ENCODE results near the gene MANF.

MANF gene

DNA sequence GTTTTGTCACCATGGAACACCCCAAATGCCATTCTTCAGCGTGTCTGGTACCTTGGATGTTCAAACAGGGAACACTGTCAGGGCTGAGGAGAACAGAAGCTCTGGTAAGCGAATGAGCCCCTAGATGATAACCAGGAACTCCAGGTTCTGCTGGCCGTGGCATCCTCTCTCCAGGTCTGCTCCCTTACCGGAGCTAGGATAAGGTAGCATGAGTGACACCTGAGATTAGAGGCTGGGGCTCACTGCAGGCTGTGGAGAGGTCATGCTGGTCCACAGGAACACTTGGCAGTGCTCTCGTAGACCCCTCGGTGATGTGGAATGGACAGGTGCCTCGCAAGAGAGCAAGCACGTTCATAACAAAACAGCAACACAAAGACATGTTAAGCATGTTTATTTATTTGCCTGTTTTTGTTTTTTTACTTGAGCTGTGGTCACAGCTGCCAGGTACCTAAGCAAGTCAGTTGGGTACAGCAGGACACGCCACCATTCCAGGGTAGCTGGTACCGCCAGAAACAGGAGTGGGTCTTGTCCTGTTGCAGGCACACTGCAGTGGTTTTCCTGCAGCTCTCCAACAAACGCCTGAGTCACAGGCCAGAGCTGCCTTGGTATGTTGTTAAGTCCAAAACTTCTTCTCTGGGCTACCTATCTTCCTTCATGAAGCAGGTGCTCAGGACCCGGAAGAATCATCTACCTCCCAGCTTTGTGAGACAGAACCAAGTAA lies 10.6 kb downstream of the MANF start:
- Histone ChIP-seq H2AFZ (ENCODE audit: low read depth) (no peak overlapping the region), H3K4me3 (IDR thresholded peaks at IDR 0.05; ENCODE audit: insufficient read depth, low read depth, low read length) (no peak overlapping the region), H3K27ac (no peak overlapping the region), H3K79me2 (ENCODE audit: insufficient read depth, low read depth) (peaks cover 36% of the 10 kb centered on the region), H4K20me1 (ENCODE audit: insufficient read depth) (no peaks in the 10 kb centered on the region), H3K27me3 (ENCODE audit: insufficient read depth, low read depth) (no peaks in the 10 kb centered on the region), H3K4me2 (no peak overlapping the region), H3K36me3 (ENCODE audit: insufficient read depth) (no peaks in the 10 kb centered on the region), H3K4me1 (ENCODE audit: low read depth, poor library complexity, severe bottlenecking) (peaks cover 19% of the 10 kb centered on the region), H3K9ac (no peak overlapping the region)
- TF ChIP-seq CTCF (conservative IDR thresholded peaks at IDR 0.05; ENCODE audit: low read depth, low read length): no peak

DNA sequence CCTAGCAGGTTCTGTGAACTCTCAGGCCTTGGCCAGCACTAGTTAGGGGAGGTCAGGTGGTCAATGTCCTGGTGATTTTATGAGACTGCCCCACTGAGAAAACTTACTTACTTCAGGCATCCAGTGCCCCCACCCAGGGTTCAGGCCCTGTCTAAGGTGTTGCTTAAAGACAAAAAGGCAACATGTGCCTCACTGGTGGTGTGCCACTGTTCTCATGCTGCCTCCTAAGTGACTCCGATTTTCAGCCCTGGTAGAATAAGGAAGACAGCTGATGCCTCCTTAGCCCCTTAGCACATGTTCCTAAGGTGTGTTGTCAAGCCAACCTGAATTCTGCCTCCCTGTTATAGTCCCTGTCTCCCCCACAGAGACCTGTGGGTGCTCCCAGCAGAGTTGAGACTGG lies 11.3 kb downstream of the MANF start:
- Histone ChIP-seq H3K36me3 (ENCODE audit: insufficient read depth) (no peaks in the 10 kb centered on the region), H3K9ac (no peak overlapping the region)

DNA sequence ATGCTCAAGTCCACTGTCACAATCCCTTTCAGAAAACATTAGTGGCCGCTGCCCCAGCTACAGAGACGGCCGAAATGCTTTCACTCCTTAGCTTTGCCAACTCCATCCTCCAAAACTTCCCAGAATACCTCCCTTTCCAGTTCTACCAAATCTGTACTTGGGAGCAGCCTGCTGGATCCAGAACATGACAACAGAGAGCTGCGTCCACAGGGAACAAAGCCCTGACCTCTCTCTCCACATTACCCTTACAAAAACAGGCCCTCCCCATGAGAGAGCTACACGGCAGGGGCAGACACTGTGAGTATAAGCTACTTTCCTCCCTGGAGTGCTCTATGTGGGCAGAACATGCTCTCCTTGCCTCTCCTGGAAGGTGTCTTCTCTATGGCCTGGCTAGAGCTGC lies 12.3 kb downstream of the MANF start:
- Histone ChIP-seq H3K27ac (no peak overlapping the region), H3K36me3 (ENCODE audit: insufficient read depth) (no peaks in the 10 kb centered on the region), H3K4me3 (IDR thresholded peaks at IDR 0.05; ENCODE audit: insufficient read depth, low read depth, low read length) (no peak overlapping the region), H4K20me1 (ENCODE audit: insufficient read depth) (no peaks in the 10 kb centered on the region), H3K4me2 (no peak overlapping the region), H3K9ac (no peak overlapping the region), H3K79me2 (ENCODE audit: insufficient read depth, low read depth) (peaks cover 28% of the 10 kb centered on the region), H2AFZ (ENCODE audit: low read depth) (no peak overlapping the region), H3K27me3 (ENCODE audit: insufficient read depth, low read depth) (no peaks in the 10 kb centered on the region), H3K4me1 (ENCODE audit: low read depth, poor library complexity, severe bottlenecking) (peaks cover 19% of the 10 kb centered on the region)
- no peak for TF ChIP-seq CTCF (conservative IDR thresholded peaks at IDR 0.05; ENCODE audit: low read depth, low read length)

More for the DNA sequence above, 11.3 kb downstream of the MANF start:
- no peaks in the 10 kb centered on the region for H4K20me1 ChIP-seq (ENCODE audit: insufficient read depth)
- peaks cover 19% of the 10 kb centered on the region for H3K4me1 ChIP-seq (ENCODE audit: low read depth, poor library complexity, severe bottlenecking)
- no peak overlapping the region for H3K4me3 ChIP-seq (IDR thresholded peaks at IDR 0.05; ENCODE audit: insufficient read depth, low read depth, low read length)
- H2AFZ ChIP-seq (ENCODE audit: low read depth): no peak overlapping the region
- no peak overlapping the region for H3K4me2 ChIP-seq
- no peak overlapping the region for H3K27ac ChIP-seq
- H3K27me3 ChIP-seq (ENCODE audit: insufficient read depth, low read depth): no peaks in the 10 kb centered on the region
- no peak for TF ChIP-seq CTCF (conservative IDR thresholded peaks at IDR 0.05; ENCODE audit: low read depth, low read length)
- peaks cover 36% of the 10 kb centered on the region for H3K79me2 ChIP-seq (ENCODE audit: insufficient read depth, low read depth)

GRCh38 chr3:51398595-51399310 lies 13.7 kb downstream of the MANF start:
- Histone ChIP-seq H3K4me1 (ENCODE audit: low read depth, poor library complexity, severe bottlenecking) (peaks cover 7% of the 10 kb centered on the region), H3K79me2 (ENCODE audit: insufficient read depth, low read depth) (peaks cover 14% of the 10 kb centered on the region; the same call in 1 of the 2 replicates), H3K4me3 (IDR thresholded peaks at IDR 0.05; ENCODE audit: insufficient read depth, low read depth, low read length) (no peak overlapping the region), H3K9ac (no peak overlapping the region), H3K27me3 (ENCODE audit: insufficient read depth, low read depth) (no peaks in the 10 kb centered on the region), H2AFZ (ENCODE audit: low read depth) (no peak overlapping the region), H3K27ac (no peak overlapping the region), H3K4me2 (no peak overlapping the region), H3K36me3 (ENCODE audit: insufficient read depth) (no peaks in the 10 kb centered on the region), H4K20me1 (ENCODE audit: insufficient read depth) (no peaks in the 10 kb centered on the region)
- TF ChIP-seq CTCF (conservative IDR thresholded peaks at IDR 0.05; ENCODE audit: low read depth, low read length): no peak
